Colonic mucosa (tissue), 4 donors: ENCODE data around the gene LRRC73. TPM values are rescaled to one million over a fixed set of nuclear protein-coding genes. Genes with fewer than 3 reads are reported as not detected.
"Not testable (repeated sequence)": the region's sequence is repeated elsewhere in the genome, so short reads cannot be mapped to it uniquely, and the experiment has no call there.

Experiments used
- DNase-seq: peaks from one replicate; pipeline ENCODE4 v3.0.0-alpha.2; 2020
- H3K27ac ChIP-seq: fragments of 200-600 bp; one replicate; pipeline ENCODE4 v1.8.0; 2021
- H3K27me3 ChIP-seq: fragments of 200-600 bp; one replicate; pipeline ENCODE4 v1.8.0; 2021
- H3K36me3 ChIP-seq: fragments of 200-600 bp; one replicate; pipeline ENCODE4 v1.8.0; 2021
- H3K4me1 ChIP-seq: fragments of 200-600 bp; one replicate; pipeline ENCODE4 v1.8.0; 2021; ENCODE audit warnings: mild to moderate bottlenecking
- H3K4me3 ChIP-seq: fragments of 200-600 bp; one replicate; pipeline ENCODE4 v1.8.0; 2021
- H3K9ac ChIP-seq, 2 donors: one replicate each; pipeline ENCODE4 v1.7.0; 2013; ENCODE audit warnings: control low read depth in 2 of 2, low read depth in 2 of 2, low read length in 2 of 2
- H3K9me3 ChIP-seq: fragments of 200-600 bp; one replicate; pipeline ENCODE4 v1.8.0; 2021
- intact Hi-C: fragments of 100-400 bp; cut with DNase I; formaldehyde crosslinking; loops from one replicate; pipeline ENCODE4 v1.14.1; 2022
- total RNA-seq, 2 donors: library from RNA; stranded (reverse); fragmentation: NEBNext Ultra II Directional in 1 of 2; extraction: Animal tissue kit (Norgen Biotek cat#: 25700) in 1 of 2; gene quantifications; one replicate each; pipeline ENCODE4 v1.2.1, GENCODE V29; 2021
- TF ChIP-seq, protein P1 (sequence below): fragments of 200-600 bp; IDR thresholded peaks from one replicate; pipeline ENCODE4 v1.8.0; 2022; ENCODE audit warnings: antibody characterized with exemption, mild to moderate bottlenecking
- donor health status: healthy.
- donor health status: DM: no; HTN: no; CAD: no.
- donor health status: DM: no; HTN: no; CAD: no.

Gene LRRC73
- total RNA-seq, 2 donors from 2014 or later: 0.77 to 1.1 TPM

DNA sequence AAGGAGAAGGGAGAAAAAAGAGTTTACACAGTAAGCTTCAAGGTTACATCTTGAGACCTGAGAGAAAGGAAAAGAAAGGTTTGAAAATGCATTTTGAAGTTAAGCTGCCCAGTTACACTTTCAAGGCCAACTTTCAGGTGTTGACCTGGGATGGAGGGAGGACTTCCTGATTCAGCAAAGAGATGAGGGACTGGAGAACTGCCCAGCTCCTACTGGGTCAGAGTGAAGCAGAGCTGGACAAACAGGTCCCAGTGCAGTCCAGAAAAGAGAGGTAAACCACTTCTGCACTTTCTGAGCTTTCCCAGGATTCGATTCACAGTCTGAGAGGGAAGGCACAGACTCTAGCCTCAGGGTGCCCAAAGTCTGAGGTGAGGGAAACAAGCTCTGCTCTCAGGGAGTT lies 38.7 kb downstream of the LRRC73 start:
- TF ChIP-seq, protein P1, sequence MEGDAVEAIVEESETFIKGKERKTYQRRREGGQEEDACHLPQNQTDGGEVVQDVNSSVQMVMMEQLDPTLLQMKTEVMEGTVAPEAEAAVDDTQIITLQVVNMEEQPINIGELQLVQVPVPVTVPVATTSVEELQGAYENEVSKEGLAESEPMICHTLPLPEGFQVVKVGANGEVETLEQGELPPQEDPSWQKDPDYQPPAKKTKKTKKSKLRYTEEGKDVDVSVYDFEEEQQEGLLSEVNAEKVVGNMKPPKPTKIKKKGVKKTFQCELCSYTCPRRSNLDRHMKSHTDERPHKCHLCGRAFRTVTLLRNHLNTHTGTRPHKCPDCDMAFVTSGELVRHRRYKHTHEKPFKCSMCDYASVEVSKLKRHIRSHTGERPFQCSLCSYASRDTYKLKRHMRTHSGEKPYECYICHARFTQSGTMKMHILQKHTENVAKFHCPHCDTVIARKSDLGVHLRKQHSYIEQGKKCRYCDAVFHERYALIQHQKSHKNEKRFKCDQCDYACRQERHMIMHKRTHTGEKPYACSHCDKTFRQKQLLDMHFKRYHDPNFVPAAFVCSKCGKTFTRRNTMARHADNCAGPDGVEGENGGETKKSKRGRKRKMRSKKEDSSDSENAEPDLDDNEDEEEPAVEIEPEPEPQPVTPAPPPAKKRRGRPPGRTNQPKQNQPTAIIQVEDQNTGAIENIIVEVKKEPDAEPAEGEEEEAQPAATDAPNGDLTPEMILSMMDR: no peak
- intact Hi-C loops: no loop called here
- Histone ChIP-seq H3K27me3 (no peaks in the 10 kb centered on the region), H3K9me3 (no peaks in the 10 kb centered on the region), H3K4me3 (no peak overlapping the region), H3K36me3 (no peaks in the 10 kb centered on the region), H3K9ac (no peak overlapping the region), H3K27ac (no peak overlapping the region), H3K4me1 (no peaks in the 10 kb centered on the region)
- no peak for DNase-seq

DNA sequence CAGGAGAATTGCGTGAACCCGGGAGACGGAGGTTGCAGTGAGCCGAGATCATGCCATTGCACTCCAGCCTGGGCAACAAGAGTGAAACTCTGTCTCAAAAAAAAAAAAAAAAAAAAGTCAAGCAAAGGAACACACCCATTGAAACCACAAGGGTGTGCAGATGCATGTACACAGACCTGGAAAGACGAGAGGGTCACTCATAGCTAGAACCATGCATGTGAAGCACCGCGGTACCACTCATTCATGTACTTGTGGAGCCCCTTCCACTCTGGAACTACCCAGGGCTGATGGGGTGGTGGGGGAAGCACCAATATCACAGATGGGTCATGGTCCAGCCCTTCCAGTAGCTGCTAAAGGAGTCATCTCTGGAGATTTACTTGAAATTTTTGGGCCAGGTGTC lies 40.2 kb downstream of the LRRC73 start:
- no peak overlapping the region for H3K27ac ChIP-seq
- H3K36me3 ChIP-seq: no peaks in the 10 kb centered on the region
- H3K4me3 ChIP-seq: no peak overlapping the region
- intact Hi-C loops: no loop called here
- TF ChIP-seq, protein P1: no peak
- no peaks in the 10 kb centered on the region for H3K4me1 ChIP-seq
- H3K9ac ChIP-seq: no peak overlapping the region
- no peaks in the 10 kb centered on the region for H3K9me3 ChIP-seq
- no peak for DNase-seq
- H3K27me3 ChIP-seq: no peaks in the 10 kb centered on the region

DNA sequence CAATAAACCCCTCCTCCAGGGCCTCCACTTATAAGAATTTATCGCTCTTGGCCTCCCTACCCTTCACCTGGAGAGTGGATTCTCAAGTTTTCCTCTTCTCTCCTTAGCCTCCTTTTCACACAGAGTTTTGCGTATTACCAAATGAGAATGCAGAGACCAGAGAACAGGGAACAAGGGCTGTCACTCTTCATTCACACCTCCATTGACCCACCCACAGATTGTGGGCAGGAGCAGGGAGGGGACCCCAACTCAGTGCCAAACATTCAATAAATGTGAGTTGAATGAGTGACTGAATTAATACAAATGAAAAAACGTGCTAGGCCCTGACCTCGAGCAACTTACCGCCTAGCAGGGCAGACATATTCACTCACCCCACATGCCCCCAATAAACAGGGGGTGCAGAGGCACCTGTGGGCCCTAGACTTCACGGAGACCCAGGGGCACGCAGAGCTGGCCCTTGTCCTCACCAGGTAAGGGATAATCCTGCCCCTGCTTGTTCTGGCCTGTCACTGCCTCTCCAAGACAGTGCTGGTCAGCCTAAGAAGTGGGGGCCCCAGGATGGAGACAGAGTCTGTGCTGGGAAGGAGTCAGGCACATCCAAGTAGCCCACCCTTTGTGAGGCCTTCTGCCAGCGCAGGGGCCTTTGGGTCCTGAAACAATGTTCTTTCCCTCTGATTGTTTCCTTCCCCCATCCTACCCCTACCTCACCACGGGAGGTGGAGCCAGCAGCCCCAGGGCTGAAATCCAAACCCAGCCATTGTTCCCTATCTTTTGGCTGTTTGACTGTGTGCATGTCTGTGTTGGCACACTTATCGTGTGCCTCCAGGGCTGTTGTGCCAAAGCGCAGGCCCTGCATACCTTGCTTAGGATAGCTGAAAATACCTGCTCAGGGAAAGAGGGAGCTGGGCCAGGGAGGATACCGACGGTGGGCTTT lies 41.1 kb downstream of the LRRC73 start:
- TF ChIP-seq, protein P1: no peak
- no peak overlapping the region for H3K27ac ChIP-seq
- no peaks in the 10 kb centered on the region for H3K27me3 ChIP-seq

DNA sequence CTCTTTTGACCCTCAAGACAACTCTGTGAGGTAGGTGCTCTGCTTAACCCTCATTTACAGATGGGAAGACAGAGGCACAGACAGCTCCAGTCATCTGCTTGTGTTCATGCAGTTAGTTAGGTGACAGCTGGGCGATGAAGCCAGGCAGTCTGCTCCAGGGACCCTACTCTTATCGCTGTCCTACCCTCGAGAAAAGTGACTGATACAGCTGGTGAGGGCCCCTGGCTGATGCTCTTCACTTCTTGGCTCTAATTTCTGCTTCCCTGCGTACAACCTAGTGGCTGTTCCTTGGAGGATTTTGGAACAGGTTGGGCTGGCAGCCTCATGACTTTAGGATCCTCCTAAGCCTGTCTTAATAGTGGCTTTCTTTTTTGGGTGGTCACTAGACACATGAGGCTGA lies 41.9 kb downstream of the LRRC73 start:
- Histone ChIP-seq H3K36me3 (no peaks in the 10 kb centered on the region), H3K27me3 (no peaks in the 10 kb centered on the region), H3K4me1 (no peaks in the 10 kb centered on the region), H3K4me3 (no peak overlapping the region), H3K27ac (no peak overlapping the region), H3K9me3 (no peaks in the 10 kb centered on the region), H3K9ac (no peak overlapping the region)
- no peak for DNase-seq
- intact Hi-C loops: no loop called here
- TF ChIP-seq, protein P1: no peak

More for the DNA sequence above, 41.1 kb downstream of the LRRC73 start:
- Histone ChIP-seq H3K4me1 (no peaks in the 10 kb centered on the region), H3K9ac (no peak overlapping the region), H3K36me3 (no peaks in the 10 kb centered on the region), H3K9me3 (no peaks in the 10 kb centered on the region), H3K4me3 (no peak overlapping the region)
- intact Hi-C loops: no loop called here
- DNase-seq: no peak

DNA sequence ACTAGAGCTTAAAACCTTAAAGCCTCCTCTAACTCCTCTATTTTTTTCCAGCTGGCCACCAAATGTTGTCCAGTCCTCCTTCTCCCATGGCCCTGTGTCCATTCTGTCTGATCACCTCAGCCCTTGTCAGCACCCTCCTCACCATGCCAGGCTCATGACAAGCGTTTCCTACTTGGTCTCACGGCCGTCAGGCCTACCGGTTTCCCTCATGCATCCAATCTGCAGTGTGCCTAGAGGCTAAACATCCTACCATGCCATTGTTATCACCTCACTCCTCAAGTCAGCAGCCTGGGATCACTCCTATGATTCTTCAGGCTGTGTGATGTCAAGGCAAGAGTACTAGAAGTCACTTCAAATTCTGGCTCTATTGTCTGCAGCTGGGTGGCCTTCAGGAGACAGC lies 42.4 kb downstream of the LRRC73 start:
- DNase-seq: no peak
- H3K27me3 ChIP-seq: no peaks in the 10 kb centered on the region
- H3K9ac ChIP-seq: no peak overlapping the region
- no peak overlapping the region for H3K4me3 ChIP-seq
- H3K9me3 ChIP-seq: no peaks in the 10 kb centered on the region
- H3K27ac ChIP-seq: no peak overlapping the region
- intact Hi-C loops: no loop called here
- TF ChIP-seq, protein P1: no peak
- H3K4me1 ChIP-seq: no peaks in the 10 kb centered on the region
- no peaks in the 10 kb centered on the region for H3K36me3 ChIP-seq

DNA sequence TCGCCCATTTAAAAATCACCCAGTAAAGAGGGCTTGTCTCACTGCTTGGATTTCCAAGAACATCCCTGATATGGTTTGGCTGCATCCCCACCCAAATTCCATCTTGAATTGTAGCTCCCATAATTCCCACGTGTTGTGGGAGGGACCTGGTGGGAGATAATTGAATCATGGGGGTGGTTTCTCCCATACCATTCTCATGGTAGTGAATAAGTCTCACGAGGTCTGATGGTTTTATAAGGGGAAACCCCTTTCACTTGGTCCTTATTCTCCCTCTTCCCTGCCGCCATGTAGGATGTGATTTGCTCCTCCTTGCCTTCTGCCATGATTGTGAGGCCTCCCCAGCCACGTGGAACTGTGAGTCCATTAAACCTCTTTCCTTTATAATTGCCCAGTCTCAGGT lies 42.9 kb downstream of the LRRC73 start:
- H3K9ac ChIP-seq, DNase-seq, H3K4me3 ChIP-seq, intact Hi-C loops, H3K9me3 ChIP-seq, H3K36me3 ChIP-seq, H3K27ac ChIP-seq, H3K27me3 ChIP-seq, H3K4me1 ChIP-seq: not testable (repeated sequence)
